Measurements from ENCODE around the gene KRT74.

KRT74 gene

GRCh38 chr12:52573743-52574142 lies at the start of gene KRT74:
Gene KRT74, minus strand, starts transcription at chr12:52573843. Its CDS starts 66 bp downstream, at chr12:52573777.
- no peak for FAIRE-seq

GRCh38 chr12:52622349-52622748 lies 48.7 kb upstream of the KRT74 start:
- FAIRE-seq: no peak

GRCh38 chr12:52618866-52619265 lies 45.2 kb upstream of the KRT74 start:
- no peak for FAIRE-seq

- FAIRE-seq: no peak
These were observed 44.6 kb upstream of the KRT74 start, which contains the start of gene KRT73 for GRCh38 chr12:52618216-52618615. Gene KRT73, minus strand, starts transcription at chr12:52618559. Its CDS starts 35 bp downstream, at chr12:52618524.

- FAIRE-seq: no peak
These were observed 43.8 kb upstream of the KRT74 start for GRCh38 chr12:52617403-52617785.

GRCh38 chr12:52616680-52617402 lies 43.2 kb upstream of the KRT74 start:
- no peak for FAIRE-seq

GRCh38 chr12:52615912-52616311 lies 42.3 kb upstream of the KRT74 start:
- FAIRE-seq: no peak

- FAIRE-seq: no peak
These were observed 41.7 kb upstream of the KRT74 start for GRCh38 chr12:52615208-52615868.

- no peak for FAIRE-seq
These were observed 41.0 kb upstream of the KRT74 start for GRCh38 chr12:52614381-52615207.

GRCh38 chr12:52613384-52614030 lies 39.9 kb upstream of the KRT74 start:
- no peak for FAIRE-seq

- no peak for FAIRE-seq
These were observed 39.1 kb upstream of the KRT74 start for GRCh38 chr12:52612431-52613383.

GRCh38 chr12:52611080-52611468 lies 37.4 kb upstream of the KRT74 start:
- no peak for FAIRE-seq

GRCh38 chr12:52608826-52609630 lies 35.4 kb upstream of the KRT74 start:
- FAIRE-seq: no peak

GRCh38 chr12:52608161-52608560 lies 34.5 kb upstream of the KRT74 start:
- FAIRE-seq: no peak

- FAIRE-seq: no peak
These were observed 33.7 kb upstream of the KRT74 start for GRCh38 chr12:52607314-52607713.

- FAIRE-seq: no peak
These were observed 33.1 kb upstream of the KRT74 start for GRCh38 chr12:52606581-52607218.

- no peak for FAIRE-seq
These were observed 32.5 kb upstream of the KRT74 start for GRCh38 chr12:52606096-52606495.

- FAIRE-seq: no peak
These were observed 31.9 kb upstream of the KRT74 start for GRCh38 chr12:52605542-52605941.

GRCh38 chr12:52604859-52605258 lies 31.2 kb upstream of the KRT74 start:
- no peak for FAIRE-seq

- FAIRE-seq: no peak
These were observed 29.7 kb upstream of the KRT74 start for GRCh38 chr12:52603314-52603713.

All from endometrium (tissue), 2 donors.